ENCODE measurements around the gene PON2. TPM values are rescaled to one million over a fixed set of nuclear protein-coding genes. Genes with fewer than 3 reads are reported as not detected.

The PON2 gene
- total RNA-seq, 1 experiment from 2014 or later, result 141 TPM

DNA sequence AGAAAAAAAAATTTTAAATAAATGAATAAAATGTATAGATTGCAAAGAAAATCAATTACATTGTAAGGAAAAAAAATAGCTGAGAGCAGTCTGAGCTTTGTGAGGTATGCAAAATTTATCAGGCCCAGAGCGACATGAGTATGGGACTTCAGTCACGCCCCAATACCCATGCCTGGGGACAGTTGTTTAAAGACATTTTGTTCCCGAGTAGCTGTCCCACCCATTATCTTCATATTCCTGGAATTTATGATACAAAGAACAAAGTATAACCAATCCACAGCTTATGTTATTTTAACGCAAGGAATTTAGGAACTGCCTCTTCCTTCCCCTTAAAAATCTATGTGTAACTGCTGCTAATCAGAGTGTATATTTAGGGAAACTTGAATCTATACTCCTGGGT, 1.6 kb upstream of the PON2 start:
- POLR2A ChIA-PET, result no interaction called here
- no peaks in the 10 kb centered on the region for H3K36me3 ChIP-seq (ENCODE audit: control insufficient read depth, insufficient read depth, low read length)
- BruUV-seq (replicated peaks), result no TSS peak
- H3K27ac Mint-ChIP-seq (ENCODE audit: unreplicated experiment), result no peak overlapping the region
- TF ChIP-seq, protein P1, sequence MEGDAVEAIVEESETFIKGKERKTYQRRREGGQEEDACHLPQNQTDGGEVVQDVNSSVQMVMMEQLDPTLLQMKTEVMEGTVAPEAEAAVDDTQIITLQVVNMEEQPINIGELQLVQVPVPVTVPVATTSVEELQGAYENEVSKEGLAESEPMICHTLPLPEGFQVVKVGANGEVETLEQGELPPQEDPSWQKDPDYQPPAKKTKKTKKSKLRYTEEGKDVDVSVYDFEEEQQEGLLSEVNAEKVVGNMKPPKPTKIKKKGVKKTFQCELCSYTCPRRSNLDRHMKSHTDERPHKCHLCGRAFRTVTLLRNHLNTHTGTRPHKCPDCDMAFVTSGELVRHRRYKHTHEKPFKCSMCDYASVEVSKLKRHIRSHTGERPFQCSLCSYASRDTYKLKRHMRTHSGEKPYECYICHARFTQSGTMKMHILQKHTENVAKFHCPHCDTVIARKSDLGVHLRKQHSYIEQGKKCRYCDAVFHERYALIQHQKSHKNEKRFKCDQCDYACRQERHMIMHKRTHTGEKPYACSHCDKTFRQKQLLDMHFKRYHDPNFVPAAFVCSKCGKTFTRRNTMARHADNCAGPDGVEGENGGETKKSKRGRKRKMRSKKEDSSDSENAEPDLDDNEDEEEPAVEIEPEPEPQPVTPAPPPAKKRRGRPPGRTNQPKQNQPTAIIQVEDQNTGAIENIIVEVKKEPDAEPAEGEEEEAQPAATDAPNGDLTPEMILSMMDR (IDR thresholded peaks at IDR 0.05; ENCODE audit: insufficient read depth in 1 of 2, low read depth in 1 of 2, low read length in 1 of 2, severe bottlenecking in 1 of 2, unreplicated experiment in 1 of 2), result no peak
- no peaks in the 10 kb centered on the region for H3K27me3 Mint-ChIP-seq (ENCODE audit: insufficient read depth, unreplicated experiment)
- H3K9me3 ChIP-seq, result no peaks in the 10 kb centered on the region
- peaks cover 27% of the 10 kb centered on the region for H3K4me1 Mint-ChIP-seq (ENCODE audit: low read depth, unreplicated experiment)
- no peaks in the 10 kb centered on the region for H3K9me3 Mint-ChIP-seq (ENCODE audit: unreplicated experiment)
- DNase-seq, result no peak
- CTCF ChIA-PET, result interaction anchor here (1.2 kb wide), 1 partner anchor 40 kb away, joined by 6 read pairs; the partner anchor contains the start of gene PON3
- peak overlapping the region; percentile 91 for H3K4me3 Mint-ChIP-seq (ENCODE audit: unreplicated experiment)
- peaks cover 51% of the 10 kb centered on the region for H3K4me1 ChIP-seq
- no peaks in the 10 kb centered on the region for H3K27me3 ChIP-seq (replicated peaks; ENCODE audit: control insufficient read depth, insufficient read depth, low read length)
- intact Hi-C loops (cut with micrococcal nuclease; ENCODE audit: unreplicated experiment), result no loop called here
- peaks cover 22% of the 10 kb centered on the region for H3K36me3 Mint-ChIP-seq (ENCODE audit: insufficient read depth, unreplicated experiment)
- H3K4me3 ChIP-seq (ENCODE audit: low read depth, low read length), result no peak overlapping the region

DNA sequence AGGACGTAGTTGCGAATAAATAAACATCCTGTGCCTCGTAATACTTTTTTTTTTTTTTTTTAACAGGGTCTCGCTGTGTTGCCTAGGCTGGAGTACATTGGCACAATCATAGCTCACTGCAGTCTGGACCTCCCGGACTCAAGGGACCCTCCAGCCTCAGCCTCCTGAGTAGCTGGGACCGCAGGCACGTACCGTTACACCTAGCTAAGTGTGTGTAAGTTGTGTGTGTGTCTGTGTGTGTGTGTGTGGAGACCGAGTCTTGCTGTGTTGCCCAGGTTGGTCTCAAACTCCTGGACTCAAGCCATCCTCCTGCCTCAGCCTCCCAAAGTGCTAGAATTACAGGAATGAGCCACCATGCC, 573 bp upstream of the PON2 start:
- H3K36me3 Mint-ChIP-seq (ENCODE audit: insufficient read depth, unreplicated experiment), result peaks cover 25% of the 10 kb centered on the region
- H3K9me3 Mint-ChIP-seq (ENCODE audit: unreplicated experiment), result no peaks in the 10 kb centered on the region
- Histone ChIP-seq H3K4me1 (peaks cover 52% of the 10 kb centered on the region), H3K9me3 (no peaks in the 10 kb centered on the region), H3K36me3 (ENCODE audit: control insufficient read depth, insufficient read depth, low read length) (no peaks in the 10 kb centered on the region), H3K27me3 (replicated peaks; ENCODE audit: control insufficient read depth, insufficient read depth, low read length) (no peaks in the 10 kb centered on the region), H3K4me3 (ENCODE audit: low read depth, low read length) (peak overlapping the region; percentile 89)
- H3K27ac Mint-ChIP-seq (ENCODE audit: unreplicated experiment), result peak overlapping the region; percentile 95
- TF ChIP-seq, protein P1 (IDR thresholded peaks at IDR 0.05; ENCODE audit: insufficient read depth in 1 of 2, low read depth in 1 of 2, low read length in 1 of 2, severe bottlenecking in 1 of 2, unreplicated experiment in 1 of 2), result no peak
- peak overlapping the region; percentile 91 for H3K4me3 Mint-ChIP-seq (ENCODE audit: unreplicated experiment)
- H3K27me3 Mint-ChIP-seq (ENCODE audit: insufficient read depth, unreplicated experiment), result no peaks in the 10 kb centered on the region
- intact Hi-C loops (cut with micrococcal nuclease; ENCODE audit: unreplicated experiment), result loop anchor here (1.0 kb wide), 1 partner anchor 43 kb away; no protein-coding TSS in a partner anchor
- peaks cover 17% of the 10 kb centered on the region for H3K4me1 Mint-ChIP-seq (ENCODE audit: low read depth, unreplicated experiment)
- POLR2A ChIA-PET, result interaction anchor here (0.5 to 2.9 kb wide), 4 partner anchors 26 to 780 kb away, joined by 3 to 12 read pairs (median 6); partner anchors contain the start of genes PON3 and SGCE
- BruUV-seq (replicated peaks), result TSS peak; percentile 93
- CTCF ChIA-PET, result interaction anchor here (0.6 to 1.6 kb wide), 3 partner anchors 39 to 255 kb away, joined by 3 to 13 read pairs (median 4); partner anchors contain the start of gene PON3
- DNase-seq, result no peak

DNA sequence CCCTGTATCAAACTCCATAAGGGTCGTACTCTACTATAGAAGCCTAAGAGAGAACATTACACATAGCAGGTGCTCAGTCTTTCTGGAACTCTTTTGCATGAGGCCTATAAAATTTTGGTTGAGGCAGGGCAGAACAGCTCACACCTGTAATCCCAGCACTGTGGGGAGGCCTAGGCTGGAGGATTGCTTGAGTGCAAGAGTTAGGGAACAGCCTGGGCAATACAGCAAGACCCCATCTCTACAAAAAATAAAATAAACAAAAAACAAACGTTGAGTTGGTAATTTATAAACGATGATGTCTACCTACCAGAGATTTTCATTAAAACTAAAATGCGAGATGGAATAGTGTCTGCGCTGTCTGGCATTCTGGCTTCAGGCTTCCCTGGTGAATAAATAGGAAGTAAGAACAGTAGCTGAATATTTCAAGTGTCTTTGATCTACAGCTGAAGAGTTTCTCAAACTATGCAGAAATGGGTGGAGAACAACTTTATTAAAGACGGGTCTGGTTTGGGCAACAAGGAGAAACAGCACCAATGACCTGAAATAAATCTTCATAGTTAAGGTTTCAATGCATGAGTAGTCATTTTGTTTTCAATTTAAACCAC, 774 bp downstream of the PON2 start:
- Mint-ChIP-seq H3K4me3 (ENCODE audit: unreplicated experiment) (peak overlapping the region; percentile 91), H3K27ac (ENCODE audit: unreplicated experiment) (peak overlapping the region; percentile 95), H3K27me3 (ENCODE audit: insufficient read depth, unreplicated experiment) (no peaks in the 10 kb centered on the region), H3K36me3 (ENCODE audit: insufficient read depth, unreplicated experiment) (peaks cover 29% of the 10 kb centered on the region), H3K4me1 (ENCODE audit: low read depth, unreplicated experiment) (peaks cover 14% of the 10 kb centered on the region), H3K9me3 (ENCODE audit: unreplicated experiment) (no peaks in the 10 kb centered on the region)
- H3K4me1 ChIP-seq, result peaks cover 38% of the 10 kb centered on the region
- no peaks in the 10 kb centered on the region for H3K27me3 ChIP-seq (replicated peaks; ENCODE audit: control insufficient read depth, insufficient read depth, low read length)
- intact Hi-C loops (cut with micrococcal nuclease; ENCODE audit: unreplicated experiment), result no loop called here
- DNase-seq, result no peak
- peak overlapping the region; percentile 89 for H3K4me3 ChIP-seq (ENCODE audit: low read depth, low read length)
- TF ChIP-seq, protein P1 (IDR thresholded peaks at IDR 0.05; ENCODE audit: insufficient read depth in 1 of 2, low read depth in 1 of 2, low read length in 1 of 2, severe bottlenecking in 1 of 2, unreplicated experiment in 1 of 2), result no peak
- H3K36me3 ChIP-seq (ENCODE audit: control insufficient read depth, insufficient read depth, low read length), result 0 out of 2 replicates have a peak, but pooled peaks cover 1% of the 10 kb centered on the region
- ChIA-PET CTCF (interaction anchor here (1.6 kb wide), 1 partner anchor 38 kb away, joined by 13 read pairs; the partner anchor contains the start of gene PON3), POLR2A (interaction anchor here (1.0 to 2.9 kb wide), 2 partner anchors 38 to 45 kb away, joined by 9 to 12 read pairs; partner anchors contain the start of gene PON3)
- H3K9me3 ChIP-seq, result no peaks in the 10 kb centered on the region
- BruUV-seq (replicated peaks), result TSS peak; percentile 58
